ENCODE results near the gene DDX39A.
A peak's percentile ranks its signal among the peaks of the same experiment; 100 is the strongest.
"Not testable (repeated sequence)": the region's sequence is repeated elsewhere in the genome, so short reads cannot be mapped to it uniquely, and the experiment has no call there.

The DDX39A gene

GRCh38 chr19:14419106-14419813, at the start of gene DDX39A:
Gene DDX39A, minus strand, starts transcription at chr19:14419341. Its CDS starts 6,121 bp downstream, at chr19:14413220.
- DNase-seq, result peak; percentile 97

- DNase-seq, result no peak
Measured at GRCh38 chr19:14467816-14468215, 48.7 kb upstream of the DDX39A start.

- DNase-seq, result no peak
Measured at GRCh38 chr19:14467391-14467790, 48.2 kb upstream of the DDX39A start.

- DNase-seq, result no peak
Measured at GRCh38 chr19:14463747-14464146, 44.6 kb upstream of the DDX39A start.

GRCh38 chr19:14462401-14462800, 43.3 kb upstream of the DDX39A start:
- not testable (repeated sequence) for DNase-seq

- no peak for DNase-seq
Measured at GRCh38 chr19:14460935-14461334, 41.8 kb upstream of the DDX39A start.

- no peak for DNase-seq
Measured at GRCh38 chr19:14459703-14460102, 40.6 kb upstream of the DDX39A start.

- DNase-seq, result not testable (repeated sequence)
Measured at GRCh38 chr19:14452303-14452702, 33.2 kb upstream of the DDX39A start.

- no peak for DNase-seq
Measured at GRCh38 chr19:14450876-14451275, 31.7 kb upstream of the DDX39A start.

- DNase-seq, result no peak
Measured at GRCh38 chr19:14450168-14450874, 31.2 kb upstream of the DDX39A start.

GRCh38 chr19:14449321-14449720, 30.2 kb upstream of the DDX39A start:
- no peak for DNase-seq

GRCh38 chr19:14446336-14447036, 27.3 kb upstream of the DDX39A start:
- DNase-seq, result no peak

- no peak for DNase-seq
Measured at GRCh38 chr19:14443632-14444216, 24.6 kb upstream of the DDX39A start.

- DNase-seq, result no peak
Measured at GRCh38 chr19:14442891-14443631, 23.9 kb upstream of the DDX39A start.

GRCh38 chr19:14441041-14441938, 22.1 kb upstream of the DDX39A start:
- no peak for DNase-seq

- no peak for DNase-seq
Measured at GRCh38 chr19:14440049-14440448, 20.9 kb upstream of the DDX39A start.

GRCh38 chr19:14439014-14439413, 19.9 kb upstream of the DDX39A start:
- DNase-seq, result no peak

- no peak for DNase-seq
Measured at GRCh38 chr19:14437578-14438140, 18.5 kb upstream of the DDX39A start.

- DNase-seq, result no peak
Measured at GRCh38 chr19:14435320-14436050, 16.3 kb upstream of the DDX39A start.

- no peak for DNase-seq
Measured at GRCh38 chr19:14434543-14435319, 15.6 kb upstream of the DDX39A start.

Measured in NCI-H345 (cell line).